Measurements from ENCODE around the gene ZNF207.

ZNF207 gene

DNA sequence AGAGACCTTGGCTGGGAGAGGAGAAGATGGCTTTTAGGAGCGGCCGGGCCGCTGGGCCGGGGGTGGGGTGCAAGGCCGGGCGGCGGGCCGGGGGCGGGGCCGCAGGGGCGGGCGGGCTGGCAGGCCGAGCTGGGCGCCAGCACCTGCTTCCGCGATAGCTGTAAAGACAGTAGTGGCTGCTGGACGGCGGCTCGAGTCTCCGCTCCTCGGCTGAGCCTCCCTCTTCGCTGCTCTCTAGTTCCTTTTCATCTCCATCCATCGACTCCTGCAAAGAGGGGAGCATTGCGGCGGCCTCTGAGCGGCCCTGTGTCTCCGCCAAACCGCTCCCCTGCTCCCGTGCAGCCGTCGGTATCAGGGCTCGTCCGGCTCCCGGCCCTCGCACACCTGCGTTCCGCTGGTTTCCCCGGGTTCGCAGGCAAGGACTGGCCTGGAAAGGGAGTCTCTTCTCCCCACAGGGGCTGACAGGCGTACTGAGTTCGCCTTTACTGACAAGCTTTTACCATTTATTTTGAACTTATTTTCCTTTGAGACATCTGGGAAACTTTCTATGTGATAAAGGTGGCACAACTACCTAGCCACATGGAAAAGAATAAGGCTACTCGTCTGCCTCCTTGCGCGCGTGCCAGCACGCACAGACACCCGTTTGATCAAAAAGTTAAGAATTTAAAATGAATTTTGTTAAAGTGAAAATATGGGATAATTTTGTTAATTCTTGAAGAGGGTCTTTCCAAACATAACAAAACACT lies 7.9 kb upstream of the ZNF207 start, which contains the start of gene C17orf75 (continued):
- no peak for TF ChIP-seq ZFP3 (tag by site-specific recombination; IDR thresholded peaks at IDR 0.05; ENCODE audit: low read depth)
- no peak for TF ChIP-seq ZNF354C (tag by site-specific recombination; IDR thresholded peaks at IDR 0.05; ENCODE audit: borderline replicate concordance, low read depth)
- TF ChIP-seq, protein P1, sequence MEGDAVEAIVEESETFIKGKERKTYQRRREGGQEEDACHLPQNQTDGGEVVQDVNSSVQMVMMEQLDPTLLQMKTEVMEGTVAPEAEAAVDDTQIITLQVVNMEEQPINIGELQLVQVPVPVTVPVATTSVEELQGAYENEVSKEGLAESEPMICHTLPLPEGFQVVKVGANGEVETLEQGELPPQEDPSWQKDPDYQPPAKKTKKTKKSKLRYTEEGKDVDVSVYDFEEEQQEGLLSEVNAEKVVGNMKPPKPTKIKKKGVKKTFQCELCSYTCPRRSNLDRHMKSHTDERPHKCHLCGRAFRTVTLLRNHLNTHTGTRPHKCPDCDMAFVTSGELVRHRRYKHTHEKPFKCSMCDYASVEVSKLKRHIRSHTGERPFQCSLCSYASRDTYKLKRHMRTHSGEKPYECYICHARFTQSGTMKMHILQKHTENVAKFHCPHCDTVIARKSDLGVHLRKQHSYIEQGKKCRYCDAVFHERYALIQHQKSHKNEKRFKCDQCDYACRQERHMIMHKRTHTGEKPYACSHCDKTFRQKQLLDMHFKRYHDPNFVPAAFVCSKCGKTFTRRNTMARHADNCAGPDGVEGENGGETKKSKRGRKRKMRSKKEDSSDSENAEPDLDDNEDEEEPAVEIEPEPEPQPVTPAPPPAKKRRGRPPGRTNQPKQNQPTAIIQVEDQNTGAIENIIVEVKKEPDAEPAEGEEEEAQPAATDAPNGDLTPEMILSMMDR (tag by site-specific recombination; IDR thresholded peaks at IDR 0.05) = no peak
- peak; percentile 87 for TF ChIP-seq YY1 (tag by site-specific recombination; IDR thresholded peaks at IDR 0.05)
- no peak for TF ChIP-seq ZNF248 (tag by site-specific recombination; IDR thresholded peaks at IDR 0.05)
- peak; percentile 56; the same call in 1 of the 2 replicates for TF ChIP-seq ZBTB48 (tag by site-specific recombination; IDR thresholded peaks at IDR 0.05)
- no peak for TF ChIP-seq ZNF302 (tag by site-specific recombination; IDR thresholded peaks at IDR 0.05; ENCODE audit: low read depth)
- peak; percentile 88 for TF ChIP-seq ZNF239 (tag by site-specific recombination; IDR thresholded peaks at IDR 0.05)
- TF ChIP-seq, protein P2, sequence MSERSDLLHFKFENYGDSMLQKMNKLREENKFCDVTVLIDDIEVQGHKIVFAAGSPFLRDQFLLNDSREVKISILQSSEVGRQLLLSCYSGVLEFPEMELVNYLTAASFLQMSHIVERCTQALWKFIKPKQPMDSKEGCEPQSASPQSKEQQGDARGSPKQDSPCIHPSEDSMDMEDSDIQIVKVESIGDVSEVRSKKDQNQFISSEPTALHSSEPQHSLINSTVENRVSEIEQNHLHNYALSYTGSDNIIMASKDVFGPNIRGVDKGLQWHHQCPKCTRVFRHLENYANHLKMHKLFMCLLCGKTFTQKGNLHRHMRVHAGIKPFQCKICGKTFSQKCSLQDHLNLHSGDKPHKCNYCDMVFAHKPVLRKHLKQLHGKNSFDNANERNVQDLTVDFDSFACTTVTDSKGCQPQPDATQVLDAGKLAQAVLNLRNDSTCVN (tag by site-specific recombination; optimal IDR thresholded peaks at IDR 0.05) = peak; percentile 47
- TF ChIP-seq, protein P3, sequence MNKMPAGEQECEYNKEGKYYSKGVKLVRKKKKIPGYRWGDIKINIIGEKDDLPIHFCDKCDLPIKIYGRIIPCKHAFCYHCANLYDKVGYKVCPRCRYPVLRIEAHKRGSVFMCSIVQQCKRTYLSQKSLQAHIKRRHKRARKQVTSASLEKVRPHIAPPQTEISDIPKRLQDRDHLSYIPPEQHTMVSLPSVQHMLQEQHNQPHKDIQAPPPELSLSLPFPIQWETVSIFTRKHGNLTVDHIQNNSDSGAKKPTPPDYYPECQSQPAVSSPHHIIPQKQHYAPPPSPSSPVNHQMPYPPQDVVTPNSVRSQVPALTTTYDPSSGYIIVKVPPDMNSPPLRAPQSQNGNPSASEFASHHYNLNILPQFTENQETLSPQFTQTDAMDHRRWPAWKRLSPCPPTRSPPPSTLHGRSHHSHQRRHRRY (tag by site-specific recombination; IDR thresholded peaks at IDR 0.05) = 0 out of 2 replicates have a peak, but pooled peaks have one; percentile 67
- TF ChIP-seq ZNF544 (tag by site-specific recombination; IDR thresholded peaks at IDR 0.05) = no peak
- TF ChIP-seq MYNN (tag by site-specific recombination; IDR thresholded peaks at IDR 0.05; ENCODE audit: borderline replicate concordance) = peak; percentile 77
- TF ChIP-seq ZNF133 (tag by site-specific recombination; IDR thresholded peaks at IDR 0.05) = no peak
- TF ChIP-seq, protein P4, sequence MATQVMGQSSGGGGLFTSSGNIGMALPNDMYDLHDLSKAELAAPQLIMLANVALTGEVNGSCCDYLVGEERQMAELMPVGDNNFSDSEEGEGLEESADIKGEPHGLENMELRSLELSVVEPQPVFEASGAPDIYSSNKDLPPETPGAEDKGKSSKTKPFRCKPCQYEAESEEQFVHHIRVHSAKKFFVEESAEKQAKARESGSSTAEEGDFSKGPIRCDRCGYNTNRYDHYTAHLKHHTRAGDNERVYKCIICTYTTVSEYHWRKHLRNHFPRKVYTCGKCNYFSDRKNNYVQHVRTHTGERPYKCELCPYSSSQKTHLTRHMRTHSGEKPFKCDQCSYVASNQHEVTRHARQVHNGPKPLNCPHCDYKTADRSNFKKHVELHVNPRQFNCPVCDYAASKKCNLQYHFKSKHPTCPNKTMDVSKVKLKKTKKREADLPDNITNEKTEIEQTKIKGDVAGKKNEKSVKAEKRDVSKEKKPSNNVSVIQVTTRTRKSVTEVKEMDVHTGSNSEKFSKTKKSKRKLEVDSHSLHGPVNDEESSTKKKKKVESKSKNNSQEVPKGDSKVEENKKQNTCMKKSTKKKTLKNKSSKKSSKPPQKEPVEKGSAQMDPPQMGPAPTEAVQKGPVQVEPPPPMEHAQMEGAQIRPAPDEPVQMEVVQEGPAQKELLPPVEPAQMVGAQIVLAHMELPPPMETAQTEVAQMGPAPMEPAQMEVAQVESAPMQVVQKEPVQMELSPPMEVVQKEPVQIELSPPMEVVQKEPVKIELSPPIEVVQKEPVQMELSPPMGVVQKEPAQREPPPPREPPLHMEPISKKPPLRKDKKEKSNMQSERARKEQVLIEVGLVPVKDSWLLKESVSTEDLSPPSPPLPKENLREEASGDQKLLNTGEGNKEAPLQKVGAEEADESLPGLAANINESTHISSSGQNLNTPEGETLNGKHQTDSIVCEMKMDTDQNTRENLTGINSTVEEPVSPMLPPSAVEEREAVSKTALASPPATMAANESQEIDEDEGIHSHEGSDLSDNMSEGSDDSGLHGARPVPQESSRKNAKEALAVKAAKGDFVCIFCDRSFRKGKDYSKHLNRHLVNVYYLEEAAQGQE (tag by site-specific recombination; IDR thresholded peaks at IDR 0.05) = peak; percentile 84
- TF ChIP-seq ZBTB1 (tag by site-specific recombination; IDR thresholded peaks at IDR 0.05) = 0 out of 2 replicates have a peak, but pooled peaks have one; percentile 28
- TF ChIP-seq KLF7 (tag by site-specific recombination; IDR thresholded peaks at IDR 0.05; ENCODE audit: borderline replicate concordance) = peak; percentile 92
- TF ChIP-seq ZNF433 (tag by site-specific recombination; IDR thresholded peaks at IDR 0.05; ENCODE audit: low read depth) = no peak
- TF ChIP-seq, protein P5, sequence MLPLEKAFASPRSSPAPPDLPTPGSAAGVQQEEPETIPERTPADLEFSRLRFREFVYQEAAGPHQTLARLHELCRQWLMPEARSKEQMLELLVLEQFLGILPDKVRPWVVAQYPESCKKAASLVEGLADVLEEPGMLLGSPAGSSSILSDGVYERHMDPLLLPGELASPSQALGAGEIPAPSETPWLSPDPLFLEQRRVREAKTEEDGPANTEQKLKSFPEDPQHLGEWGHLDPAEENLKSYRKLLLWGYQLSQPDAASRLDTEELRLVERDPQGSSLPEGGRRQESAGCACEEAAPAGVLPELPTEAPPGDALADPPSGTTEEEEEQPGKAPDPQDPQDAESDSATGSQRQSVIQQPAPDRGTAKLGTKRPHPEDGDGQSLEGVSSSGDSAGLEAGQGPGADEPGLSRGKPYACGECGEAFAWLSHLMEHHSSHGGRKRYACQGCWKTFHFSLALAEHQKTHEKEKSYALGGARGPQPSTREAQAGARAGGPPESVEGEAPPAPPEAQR (tag by site-specific recombination; IDR thresholded peaks at IDR 0.05) = peak; percentile 90
- peak; percentile 98 for TF ChIP-seq ZNF501 (tag by site-specific recombination; IDR thresholded peaks at IDR 0.05)
- TF ChIP-seq ZNF114 (tag by site-specific recombination; IDR thresholded peaks at IDR 0.05) = no peak
- TF ChIP-seq ZNF138 (tag by site-specific recombination; IDR thresholded peaks at IDR 0.05; ENCODE audit: borderline replicate concordance) = no peak
- no peak for TF ChIP-seq ZNF585B (tag by site-specific recombination; IDR thresholded peaks at IDR 0.05)
- TF ChIP-seq, protein P6, sequence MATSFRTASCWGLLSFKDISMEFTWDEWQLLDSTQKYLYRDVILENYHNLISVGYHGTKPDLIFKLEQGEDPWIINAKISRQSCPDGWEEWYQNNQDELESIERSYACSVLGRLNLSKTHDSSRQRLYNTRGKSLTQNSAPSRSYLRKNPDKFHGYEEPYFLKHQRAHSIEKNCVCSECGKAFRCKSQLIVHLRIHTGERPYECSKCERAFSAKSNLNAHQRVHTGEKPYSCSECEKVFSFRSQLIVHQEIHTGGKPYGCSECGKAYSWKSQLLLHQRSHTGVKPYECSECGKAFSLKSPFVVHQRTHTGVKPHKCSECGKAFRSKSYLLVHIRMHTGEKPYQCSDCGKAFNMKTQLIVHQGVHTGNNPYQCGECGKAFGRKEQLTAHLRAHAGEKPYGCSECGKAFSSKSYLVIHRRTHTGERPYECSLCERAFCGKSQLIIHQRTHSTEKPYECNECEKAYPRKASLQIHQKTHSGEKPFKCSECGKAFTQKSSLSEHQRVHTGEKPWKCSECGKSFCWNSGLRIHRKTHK (tag by site-specific recombination; IDR thresholded peaks at IDR 0.05) = no peak
- TF ChIP-seq ZNF658 (tag by site-specific recombination; IDR thresholded peaks at IDR 0.05) = no peak
- TF ChIP-seq, protein P7, sequence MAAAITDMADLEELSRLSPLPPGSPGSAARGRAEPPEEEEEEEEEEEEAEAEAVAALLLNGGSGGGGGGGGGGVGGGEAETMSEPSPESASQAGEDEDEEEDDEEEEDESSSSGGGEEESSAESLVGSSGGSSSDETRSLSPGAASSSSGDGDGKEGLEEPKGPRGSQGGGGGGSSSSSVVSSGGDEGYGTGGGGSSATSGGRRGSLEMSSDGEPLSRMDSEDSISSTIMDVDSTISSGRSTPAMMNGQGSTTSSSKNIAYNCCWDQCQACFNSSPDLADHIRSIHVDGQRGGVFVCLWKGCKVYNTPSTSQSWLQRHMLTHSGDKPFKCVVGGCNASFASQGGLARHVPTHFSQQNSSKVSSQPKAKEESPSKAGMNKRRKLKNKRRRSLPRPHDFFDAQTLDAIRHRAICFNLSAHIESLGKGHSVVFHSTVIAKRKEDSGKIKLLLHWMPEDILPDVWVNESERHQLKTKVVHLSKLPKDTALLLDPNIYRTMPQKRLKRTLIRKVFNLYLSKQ (tag by site-specific recombination; IDR thresholded peaks at IDR 0.05; ENCODE audit: borderline replicate concordance) = 0 out of 2 replicates have a peak, but pooled peaks have one; percentile 78
- TF ChIP-seq ZNF792 (tag by site-specific recombination; IDR thresholded peaks at IDR 0.05) = 0 out of 2 replicates have a peak, but pooled peaks have one; percentile 39
- no peak for TF ChIP-seq ZNF175 (tag by site-specific recombination; IDR thresholded peaks at IDR 0.05)
